HCT116 (cell line): Measurements from ENCODE around the gene FFAR4.

Experiments
- CEBPB ChIP-seq: IDR thresholded peaks from 2 replicates; pipeline ENCODE4 v1.6.1; 2012; ENCODE audit warnings: low read depth
- EZH2 ChIP-seq: fragments of 200-600 bp; sonication (generic); IDR thresholded peaks from 2 replicates; pipeline ENCODE4 v1.6.1; 2017; ENCODE audit warnings: antibody characterized with exemption, mixed run types
- EZH2phosphoT487 ChIP-seq: fragments of 200-600 bp; IDR thresholded peaks from 2 replicates; pipeline ENCODE4 v1.6.1; 2018; ENCODE audit warnings: antibody characterized with exemption, borderline replicate concordance
- JUND ChIP-seq: IDR thresholded peaks from 2 replicates; pipeline ENCODE4 v1.6.1; 2012
- POLR2A ChIP-seq: IDR thresholded peaks from 2 replicates; pipeline ENCODE4 v1.7.0; 2011; ENCODE audit warnings: borderline replicate concordance; ENCODE audit not compliant: insufficient read depth, insufficient read length; ENCODE audit errors: extremely low read depth
- POLR2AphosphoS5 ChIP-seq: IDR thresholded peaks from 2 replicates; pipeline ENCODE4 v1.6.1; 2011; ENCODE audit warnings: mild to moderate bottlenecking, low read depth, low read length, moderate library complexity
- SIN3A ChIP-seq: IDR thresholded peaks from 2 replicates; pipeline ENCODE4 v1.6.1; 2012; ENCODE audit warnings: low read depth
- TF ChIP-seq, protein P1 (sequence below): IDR thresholded peaks from 2 replicates; pipeline ENCODE4 v1.6.1; 2012
- TF ChIP-seq, protein P2 (sequence below), 3 experiments: fragments of 200-600 bp in 1 of 3; sonication (generic) in 1 of 3; IDR thresholded peaks in 2 of 3; conservative IDR thresholded peaks in 1 of 3; 2 replicates each; pipeline ENCODE4 v1.5.1; 2012 to 2017; ENCODE audit warnings: low read depth in 2 of 3, low read length in 2 of 3, antibody characterized with exemption in 1 of 3, borderline replicate concordance in 1 of 3, control low read depth in 1 of 3, mild to moderate bottlenecking in 1 of 3, mixed read lengths in 1 of 3, mixed run types in 1 of 3, moderate library complexity in 1 of 3; ENCODE audit not compliant: insufficient read depth in 1 of 3
- TF ChIP-seq, protein P3 (sequence below): IDR thresholded peaks from 2 replicates; pipeline ENCODE4 v1.6.1; 2012; ENCODE audit warnings: low read depth

DNA sequence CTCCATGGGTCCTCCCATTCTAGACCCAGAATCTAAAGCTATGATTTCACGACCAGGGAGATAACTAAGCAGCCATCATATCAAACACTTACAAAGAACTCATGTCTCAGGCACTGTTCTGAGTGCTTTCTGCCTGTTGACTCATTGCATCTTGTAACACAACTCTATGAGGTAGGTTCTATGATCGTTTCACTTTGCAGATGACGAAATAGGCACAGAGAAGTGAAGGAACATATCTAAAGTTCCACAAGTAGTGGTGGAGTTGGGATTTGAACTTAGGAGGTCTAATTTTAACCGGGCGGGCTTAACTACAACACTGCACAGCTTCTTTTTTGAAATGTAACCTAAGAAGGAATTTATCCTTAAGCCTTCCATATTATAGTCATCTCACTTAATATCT, 31.7 kb downstream of the FFAR4 start:
- TF ChIP-seq CEBPB (no peak), POLR2AphosphoS5 (no peak), POLR2A (no peak), EZH2 (no peak), SIN3A (no peak), JUND (no peak), EZH2phosphoT487 (no peak)
- TF ChIP-seq, protein P1, sequence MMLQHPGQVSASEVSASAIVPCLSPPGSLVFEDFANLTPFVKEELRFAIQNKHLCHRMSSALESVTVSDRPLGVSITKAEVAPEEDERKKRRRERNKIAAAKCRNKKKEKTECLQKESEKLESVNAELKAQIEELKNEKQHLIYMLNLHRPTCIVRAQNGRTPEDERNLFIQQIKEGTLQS: no peak
- TF ChIP-seq, protein P2, sequence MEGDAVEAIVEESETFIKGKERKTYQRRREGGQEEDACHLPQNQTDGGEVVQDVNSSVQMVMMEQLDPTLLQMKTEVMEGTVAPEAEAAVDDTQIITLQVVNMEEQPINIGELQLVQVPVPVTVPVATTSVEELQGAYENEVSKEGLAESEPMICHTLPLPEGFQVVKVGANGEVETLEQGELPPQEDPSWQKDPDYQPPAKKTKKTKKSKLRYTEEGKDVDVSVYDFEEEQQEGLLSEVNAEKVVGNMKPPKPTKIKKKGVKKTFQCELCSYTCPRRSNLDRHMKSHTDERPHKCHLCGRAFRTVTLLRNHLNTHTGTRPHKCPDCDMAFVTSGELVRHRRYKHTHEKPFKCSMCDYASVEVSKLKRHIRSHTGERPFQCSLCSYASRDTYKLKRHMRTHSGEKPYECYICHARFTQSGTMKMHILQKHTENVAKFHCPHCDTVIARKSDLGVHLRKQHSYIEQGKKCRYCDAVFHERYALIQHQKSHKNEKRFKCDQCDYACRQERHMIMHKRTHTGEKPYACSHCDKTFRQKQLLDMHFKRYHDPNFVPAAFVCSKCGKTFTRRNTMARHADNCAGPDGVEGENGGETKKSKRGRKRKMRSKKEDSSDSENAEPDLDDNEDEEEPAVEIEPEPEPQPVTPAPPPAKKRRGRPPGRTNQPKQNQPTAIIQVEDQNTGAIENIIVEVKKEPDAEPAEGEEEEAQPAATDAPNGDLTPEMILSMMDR (IDR thresholded peaks at IDR 0.05 in 2 of 3, conservative IDR thresholded peaks at IDR 0.05 in 1 of 3; ENCODE audit: borderline replicate concordance in 1 of 3, insufficient read depth in 1 of 3, low read depth in 2 of 3, low read length in 2 of 3): no peak
- TF ChIP-seq, protein P3, sequence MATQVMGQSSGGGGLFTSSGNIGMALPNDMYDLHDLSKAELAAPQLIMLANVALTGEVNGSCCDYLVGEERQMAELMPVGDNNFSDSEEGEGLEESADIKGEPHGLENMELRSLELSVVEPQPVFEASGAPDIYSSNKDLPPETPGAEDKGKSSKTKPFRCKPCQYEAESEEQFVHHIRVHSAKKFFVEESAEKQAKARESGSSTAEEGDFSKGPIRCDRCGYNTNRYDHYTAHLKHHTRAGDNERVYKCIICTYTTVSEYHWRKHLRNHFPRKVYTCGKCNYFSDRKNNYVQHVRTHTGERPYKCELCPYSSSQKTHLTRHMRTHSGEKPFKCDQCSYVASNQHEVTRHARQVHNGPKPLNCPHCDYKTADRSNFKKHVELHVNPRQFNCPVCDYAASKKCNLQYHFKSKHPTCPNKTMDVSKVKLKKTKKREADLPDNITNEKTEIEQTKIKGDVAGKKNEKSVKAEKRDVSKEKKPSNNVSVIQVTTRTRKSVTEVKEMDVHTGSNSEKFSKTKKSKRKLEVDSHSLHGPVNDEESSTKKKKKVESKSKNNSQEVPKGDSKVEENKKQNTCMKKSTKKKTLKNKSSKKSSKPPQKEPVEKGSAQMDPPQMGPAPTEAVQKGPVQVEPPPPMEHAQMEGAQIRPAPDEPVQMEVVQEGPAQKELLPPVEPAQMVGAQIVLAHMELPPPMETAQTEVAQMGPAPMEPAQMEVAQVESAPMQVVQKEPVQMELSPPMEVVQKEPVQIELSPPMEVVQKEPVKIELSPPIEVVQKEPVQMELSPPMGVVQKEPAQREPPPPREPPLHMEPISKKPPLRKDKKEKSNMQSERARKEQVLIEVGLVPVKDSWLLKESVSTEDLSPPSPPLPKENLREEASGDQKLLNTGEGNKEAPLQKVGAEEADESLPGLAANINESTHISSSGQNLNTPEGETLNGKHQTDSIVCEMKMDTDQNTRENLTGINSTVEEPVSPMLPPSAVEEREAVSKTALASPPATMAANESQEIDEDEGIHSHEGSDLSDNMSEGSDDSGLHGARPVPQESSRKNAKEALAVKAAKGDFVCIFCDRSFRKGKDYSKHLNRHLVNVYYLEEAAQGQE: no peak
